GM18526 (cell line): ENCODE results near the gene DAP.

ENCODE experiments used
- POLR2A ChIP-seq: IDR thresholded peaks from 3 replicates; pipeline ENCODE4 v1.6.1; 2011; ENCODE audit not compliant: insufficient read length; ENCODE audit errors: extremely low read depth

DAP gene, protein sequence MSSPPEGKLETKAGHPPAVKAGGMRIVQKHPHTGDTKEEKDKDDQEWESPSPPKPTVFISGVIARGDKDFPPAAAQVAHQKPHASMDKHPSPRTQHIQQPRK

DNA sequence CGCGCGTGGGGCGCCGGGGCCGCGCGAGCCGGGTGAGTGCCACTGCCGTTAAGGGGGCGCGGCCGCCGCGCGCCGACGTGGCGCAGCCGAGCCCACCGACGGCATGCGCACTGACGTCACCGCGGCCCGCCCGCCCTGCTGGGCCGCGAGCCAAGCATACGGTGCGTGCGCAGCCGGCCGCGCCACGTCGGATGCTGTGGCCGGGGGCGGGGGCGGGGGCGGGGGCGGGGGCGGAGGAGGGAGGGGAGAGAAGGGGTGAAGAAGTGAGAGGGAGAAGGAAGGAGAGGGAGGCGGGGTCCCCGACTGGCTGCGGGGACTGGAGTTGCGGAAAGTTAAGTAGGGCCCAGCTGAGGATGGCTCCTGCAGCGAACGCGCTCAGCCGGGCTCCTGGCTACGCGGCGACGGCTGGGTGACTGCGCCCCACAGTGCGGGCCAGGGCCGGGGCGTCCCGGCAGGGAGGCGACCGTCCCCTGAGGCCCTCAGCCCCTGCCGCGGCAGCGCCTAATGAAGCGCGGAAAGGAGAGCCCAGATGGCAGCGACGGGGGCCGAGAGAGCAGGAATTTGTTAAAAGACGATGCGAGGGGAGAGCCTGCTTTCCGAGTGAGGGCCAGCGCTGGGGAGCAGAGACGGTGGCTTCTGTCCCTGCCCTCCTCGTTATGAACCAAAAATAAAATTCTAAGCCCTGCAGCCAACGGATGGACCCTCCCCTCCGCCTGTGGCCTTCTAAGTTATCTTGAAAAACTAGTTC, at the start of gene DAP:
TSS of gene DAP (minus strand) at position 50 of the 748 bp plus-strand sequence. CDS start 166 bp downstream, outside the sequence.
- peak; percentile 59 for TF ChIP-seq POLR2A

DNA sequence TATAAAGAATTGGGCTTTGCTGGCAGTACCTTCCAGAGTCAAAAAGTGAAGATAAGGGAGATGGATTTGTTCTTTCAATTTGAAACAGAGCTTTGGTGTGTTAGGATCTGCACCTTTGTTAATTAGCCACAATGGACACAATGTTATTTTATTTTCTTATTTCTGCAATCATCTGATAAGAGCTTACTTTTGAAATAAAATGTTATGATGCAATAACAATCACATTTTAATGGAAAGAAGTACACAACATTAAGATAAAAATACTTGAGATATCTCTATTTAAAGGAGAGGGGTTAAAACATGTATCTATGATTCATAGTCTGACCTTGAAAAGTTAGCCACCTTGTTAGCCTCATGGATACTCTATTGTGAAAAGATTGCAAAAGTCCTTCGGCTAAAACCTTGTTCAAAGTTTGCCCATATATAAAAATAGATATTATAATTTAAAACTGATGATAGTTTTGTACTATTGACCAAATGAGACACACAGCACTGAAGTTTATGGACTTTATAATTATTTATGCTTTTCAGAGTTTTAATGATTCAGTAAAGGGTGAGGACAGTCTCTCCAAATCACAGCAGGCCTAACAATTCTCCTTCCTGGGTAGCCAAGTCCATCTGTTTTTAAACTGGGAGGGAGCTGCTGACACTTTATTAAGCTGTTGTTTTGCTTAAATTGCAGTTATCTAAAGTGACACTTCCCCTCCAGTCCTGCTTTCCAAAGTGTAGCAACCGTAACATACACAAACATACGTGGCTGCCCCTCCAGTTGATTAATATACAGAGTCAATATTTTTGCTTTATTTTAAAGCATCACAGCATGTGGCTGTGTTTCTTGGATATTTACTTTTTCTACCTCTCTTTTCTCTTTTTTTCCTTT, 47.6 kb upstream of the DAP start:
- TF ChIP-seq POLR2A, result no peak

DNA sequence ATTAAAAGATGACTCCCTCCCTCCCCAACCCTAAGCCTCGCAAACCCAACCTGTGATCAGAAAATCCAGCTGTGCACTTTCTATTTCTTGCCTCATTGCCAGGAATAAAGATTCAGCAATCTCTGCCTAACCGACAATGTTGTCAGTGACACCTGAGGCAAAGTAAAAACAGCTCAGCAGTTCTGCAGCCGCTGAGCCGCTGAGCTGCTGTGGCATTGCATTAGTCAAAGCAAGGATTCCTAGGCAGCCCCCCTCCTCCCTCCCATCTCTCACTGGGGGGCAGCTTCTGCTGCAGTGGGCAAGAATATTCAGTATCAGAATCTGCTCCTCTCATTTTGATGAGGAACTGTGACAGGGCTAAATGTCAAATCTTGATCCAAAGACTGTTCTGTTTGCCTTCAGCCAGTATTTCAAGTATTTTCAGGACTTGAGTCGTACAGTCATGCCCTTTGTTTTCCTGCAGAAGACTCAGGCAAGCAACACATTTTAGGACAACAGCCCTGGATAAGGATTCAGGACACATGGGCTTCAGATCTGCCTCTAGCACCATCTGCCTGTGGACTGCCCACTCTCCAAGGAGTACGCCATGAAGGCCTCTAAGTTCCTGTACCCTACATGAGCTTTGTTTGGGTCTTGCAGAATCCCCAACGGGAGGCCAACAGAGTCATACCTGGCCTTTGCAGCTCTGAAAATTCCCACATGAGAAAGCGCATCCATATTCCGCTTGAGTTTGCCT, 41.1 kb upstream of the DAP start:
- no peak for TF ChIP-seq POLR2A

DNA sequence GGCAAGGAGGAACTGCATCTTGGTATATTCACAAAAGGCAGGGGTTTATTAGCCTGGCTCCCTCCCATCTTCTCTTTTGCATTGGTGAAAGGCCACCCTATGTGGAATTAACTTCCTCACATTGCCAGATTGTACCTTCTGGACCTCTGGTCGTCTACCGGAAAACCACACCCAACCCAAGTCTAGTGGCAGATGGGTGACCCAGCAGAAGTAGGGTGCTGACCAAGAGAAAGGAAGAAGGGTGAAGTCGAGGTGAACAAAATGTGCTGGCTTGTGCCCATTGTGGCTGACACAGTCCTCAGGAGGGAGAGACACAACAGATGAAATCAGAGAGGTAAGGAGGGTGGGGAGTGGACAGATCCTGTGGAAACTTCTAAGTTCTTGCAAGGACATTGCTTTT, 39.8 kb upstream of the DAP start:
- TF ChIP-seq POLR2A, result no peak

DNA sequence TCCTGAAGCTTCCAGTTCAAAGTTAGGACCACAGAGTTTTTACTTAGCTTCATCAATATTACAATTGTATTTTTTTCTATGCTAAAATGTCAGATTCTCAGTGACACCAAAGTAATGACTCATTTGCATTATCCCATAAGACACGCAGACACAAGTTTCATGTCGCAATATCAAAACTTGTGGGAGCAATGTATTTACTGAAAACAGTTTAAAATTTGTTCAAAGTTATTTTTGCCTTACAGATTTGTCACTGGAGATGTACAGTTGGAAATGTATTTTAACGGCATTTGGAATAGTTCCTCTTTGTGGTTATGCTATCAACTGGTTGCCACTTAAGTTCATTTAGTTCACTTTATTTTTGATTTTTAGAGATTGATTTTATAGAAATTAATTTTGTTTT, 36.2 kb upstream of the DAP start:
- TF ChIP-seq POLR2A, result no peak

DNA sequence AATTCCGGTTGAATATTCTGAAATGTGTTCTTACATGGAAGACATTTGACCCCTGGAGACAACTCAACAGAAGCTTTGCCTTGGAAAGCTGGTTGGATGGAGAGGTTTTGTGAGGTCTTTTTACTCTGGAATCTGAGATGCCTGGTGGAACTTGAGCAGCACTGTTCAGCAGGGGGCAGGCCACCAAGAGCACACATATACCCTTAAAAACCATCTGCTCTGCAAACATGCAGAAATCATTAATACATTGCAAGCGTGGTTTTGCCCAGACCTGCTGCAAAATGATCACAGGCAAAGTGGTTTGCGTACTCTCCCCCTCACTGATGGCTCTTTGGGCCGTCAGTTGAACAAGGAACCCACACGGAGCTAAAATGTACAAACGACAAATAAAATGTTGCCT, 32.8 kb upstream of the DAP start:
- TF ChIP-seq POLR2A, result no peak

DNA sequence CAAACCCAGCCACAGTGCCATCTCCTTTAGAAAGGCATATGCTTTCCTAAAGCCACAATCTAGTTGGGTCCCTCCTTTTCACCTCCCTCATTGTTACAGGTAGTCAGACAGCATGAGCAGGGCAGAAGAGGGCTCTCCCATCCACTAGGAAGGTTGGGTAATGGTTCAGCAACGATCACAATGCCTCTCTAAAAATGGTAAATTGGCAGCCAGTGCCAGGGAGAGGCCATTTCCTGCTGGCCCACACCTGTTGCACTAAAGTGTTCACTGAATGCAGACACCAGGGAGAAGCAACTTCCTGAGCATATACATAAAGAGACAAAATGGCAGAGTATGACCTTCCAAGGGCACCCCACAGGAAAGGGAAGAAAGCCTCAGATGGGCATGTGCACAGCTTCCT, 31.3 kb upstream of the DAP start:
- no peak for TF ChIP-seq POLR2A

DNA sequence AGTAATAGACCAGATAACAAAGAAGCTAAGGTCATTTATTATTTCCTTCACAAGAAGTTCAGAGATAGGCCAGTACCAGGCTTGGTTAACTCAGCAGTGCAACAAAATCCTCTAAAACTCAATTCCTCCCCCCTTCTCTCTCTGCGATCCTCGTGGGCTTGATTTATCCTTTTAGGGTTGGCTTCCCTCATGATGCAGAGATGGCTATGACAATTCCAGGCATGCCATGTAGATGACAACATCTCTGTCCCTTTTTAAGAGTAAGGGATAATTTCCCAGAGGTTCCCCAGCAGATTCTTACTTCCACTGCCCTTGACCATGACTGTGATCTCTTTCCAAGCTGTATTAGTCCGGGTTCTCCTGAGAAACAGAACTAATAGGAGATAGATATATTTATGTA, 28.7 kb upstream of the DAP start:
- no peak for TF ChIP-seq POLR2A

DNA sequence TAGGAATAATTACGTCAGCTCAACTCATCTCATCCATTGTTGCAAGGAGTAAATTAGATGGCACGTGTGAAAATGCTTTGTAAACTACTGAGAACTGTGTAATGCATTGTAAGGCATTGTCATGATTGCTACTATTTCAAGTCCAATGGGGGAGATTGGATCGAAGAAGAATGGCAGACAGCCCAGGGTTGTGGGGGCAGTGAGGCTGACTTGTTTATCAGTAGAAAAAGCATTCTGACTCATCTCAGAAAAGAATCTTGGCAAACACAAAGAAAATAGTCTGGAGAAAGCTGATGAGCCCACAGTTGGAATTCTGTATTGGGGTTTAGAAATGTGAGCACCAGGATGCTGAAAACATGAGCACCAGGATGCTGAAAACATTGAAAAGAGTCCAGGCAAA, 28.0 kb upstream of the DAP start:
- no peak for TF ChIP-seq POLR2A

DNA sequence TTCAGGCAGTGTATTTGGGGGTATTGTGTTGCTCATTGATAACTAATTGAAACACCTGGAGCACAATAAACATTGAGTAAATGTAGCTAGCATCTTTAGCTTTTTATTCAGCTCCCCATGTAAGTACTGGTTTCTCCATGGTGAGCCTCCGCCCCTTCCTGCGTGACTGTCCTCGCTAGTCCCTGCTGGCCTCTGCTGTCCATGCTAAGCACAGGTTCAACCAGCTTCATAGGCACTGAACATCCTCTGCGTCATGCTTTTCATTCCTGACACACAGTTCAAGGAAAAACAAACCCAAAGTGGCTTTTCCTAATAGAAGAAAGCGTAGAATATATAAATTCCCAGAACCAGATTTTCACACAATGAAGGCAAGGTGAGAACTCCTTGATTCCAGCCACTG, 27.3 kb upstream of the DAP start:
- no peak for TF ChIP-seq POLR2A

DNA sequence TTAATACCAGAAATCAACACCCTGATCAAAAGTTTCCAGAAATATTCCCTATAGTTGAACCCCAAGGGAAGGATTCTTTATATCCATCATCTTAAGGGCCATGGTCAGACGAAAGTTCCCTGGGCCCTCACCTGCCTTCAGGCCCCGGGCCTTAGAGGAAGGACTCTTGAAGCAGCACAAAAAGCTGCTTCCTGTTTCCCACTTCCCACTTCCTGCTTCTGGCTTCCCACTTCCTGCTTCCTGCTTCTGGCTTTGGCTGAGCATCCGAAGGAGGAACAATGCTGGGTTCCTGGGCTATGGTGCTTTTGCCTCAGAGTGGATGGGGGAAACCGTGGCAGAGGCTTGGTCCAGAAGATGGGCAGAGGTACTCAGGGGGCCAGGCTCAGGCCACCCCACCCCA, 25.8 kb upstream of the DAP start:
- no peak for TF ChIP-seq POLR2A

DNA sequence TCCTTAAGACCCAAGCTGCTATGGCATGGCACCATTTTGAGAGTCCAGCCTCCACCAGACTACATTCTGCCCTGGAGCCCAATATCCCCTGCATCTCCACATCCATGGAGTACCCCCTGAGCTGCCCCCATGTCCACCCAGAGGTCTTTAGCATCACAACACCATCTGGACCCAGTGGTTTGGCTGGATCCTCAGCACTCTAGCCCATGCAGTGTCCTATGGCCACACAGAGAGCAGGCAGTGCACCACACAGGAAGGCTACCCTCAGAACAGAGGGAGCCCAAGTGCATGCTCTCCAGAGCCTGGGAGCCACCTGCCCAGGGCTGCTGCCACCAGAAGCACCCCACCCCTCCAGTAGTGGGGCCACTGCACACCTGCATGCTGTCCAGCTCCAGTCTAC, 18.6 kb upstream of the DAP start:
- no peak for TF ChIP-seq POLR2A

DNA sequence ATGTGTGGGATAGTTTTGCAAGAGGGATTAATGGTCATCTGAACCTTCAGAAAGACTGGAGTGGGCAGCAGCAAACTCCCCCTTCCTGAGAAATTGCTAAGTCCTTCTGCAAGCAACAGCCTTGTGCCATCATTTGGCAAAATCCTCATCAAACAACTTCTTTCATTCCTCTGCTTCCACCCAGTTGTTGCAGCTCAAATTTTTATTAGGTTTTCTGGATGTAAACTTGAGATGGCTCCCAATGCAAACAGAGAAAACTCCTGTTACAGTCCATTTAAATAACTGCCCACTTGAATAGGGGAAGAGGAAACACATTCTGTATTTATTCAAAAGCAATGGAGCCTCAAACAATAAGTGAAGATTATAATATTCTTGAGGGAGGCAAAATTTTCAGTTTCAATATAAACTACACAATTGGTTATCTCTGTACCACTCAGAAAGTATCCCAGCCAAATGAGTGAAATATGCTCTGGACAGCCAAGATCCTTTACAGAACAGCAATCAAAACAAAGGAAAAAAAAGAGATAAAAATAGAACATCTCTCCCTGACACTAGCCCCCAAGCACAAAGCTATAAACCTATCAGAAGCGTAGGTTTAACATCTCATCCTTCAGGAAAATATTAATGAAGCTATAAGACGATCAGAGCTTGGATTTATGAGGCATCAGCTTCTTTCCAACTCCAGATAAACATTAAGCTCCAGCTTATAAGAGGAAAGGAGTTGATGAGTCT, 17.3 kb upstream of the DAP start:
- TF ChIP-seq POLR2A, result no peak

DNA sequence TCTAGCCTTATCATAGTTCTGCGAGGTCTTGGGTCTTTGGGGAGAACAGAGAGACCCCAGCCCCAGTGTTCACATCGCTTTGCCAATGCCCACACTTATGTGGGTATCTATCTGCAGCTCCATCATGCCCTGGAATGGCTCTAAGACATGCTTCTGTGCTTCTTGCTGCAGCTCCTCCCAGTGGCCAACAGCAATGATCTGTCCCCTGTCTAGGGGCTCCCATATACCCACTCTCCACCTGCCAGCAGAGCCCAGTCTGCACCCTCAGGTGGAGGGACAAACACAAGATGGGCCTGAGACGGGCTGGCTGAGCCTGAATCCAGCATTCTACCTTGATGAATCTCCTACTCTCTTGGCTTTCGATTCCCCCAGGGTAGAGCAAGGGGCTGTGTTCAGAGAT, 14.6 kb upstream of the DAP start:
- TF ChIP-seq POLR2A, result no peak
